A549 treated with GW870086 at 1 μM for 4 hours (cell line): ENCODE measurements around the gene LAMC3. TPM values are rescaled to one million over a fixed set of nuclear protein-coding genes. Genes with fewer than 3 reads are reported as not detected.

Experiments
- total RNA-seq: library from RNA; stranded (reverse); fragments of 200-300 nt; extraction: Qiagen RNA extraction; gene quantifications from 5 replicates; pipeline ENCODE4 v1.2.3, GENCODE V29; 2022; ENCODE audit warnings: low read depth

Gene LAMC3
- total RNA-seq, result 1.5 to 3.2 TPM (median 2.1 TPM) in 5 replicates

GRCh38 chr9:131008909-131009618 lies at the start of gene LAMC3:
Gene LAMC3 (plus strand): TSS chr9:131009174. CDS start chr9:131009215, 41 bp downstream.

GRCh38 chr9:131096269-131097125 lies 87.5 kb downstream of the LAMC3 start, which contains the start of gene AIF1L:
Gene AIF1L (plus strand): TSS chr9:131096531. CDS start chr9:131096630, 99 bp downstream.

GRCh38 chr9:131125288-131126058 lies 116.5 kb downstream of the LAMC3 start, which contains the start of gene NUP214:
Gene NUP214 (plus strand): TSS chr9:131125586. CDS start chr9:131125705, 119 bp downstream.

Other genes with a start within 250 kb of the LAMC3 start
- gene ABL1, start 173.9 kb upstream of the LAMC3 start, total RNA-seq, result 43.2 to 59.0 TPM (median 53.6 TPM) in 5 replicates
- gene QRFP, start 112.4 kb upstream of the LAMC3 start, total RNA-seq, result not detected in 5 replicates
- gene FIBCD1, start 69.9 kb upstream of the LAMC3 start, total RNA-seq, result 11.5 to 18.2 TPM (median 15.7 TPM) in 5 replicates
- gene AIF1L, start 87.4 kb downstream of the LAMC3 start, total RNA-seq, result 1.6 to 2.4 TPM (median 1.7 TPM) in 5 replicates
- 22.0 to 27.1 TPM (median 23.1 TPM) in 5 replicates for gene NUP214, start 116.4 kb downstream of the LAMC3 start, total RNA-seq